Colonic mucosa (tissue), 4 donors: Measurements from ENCODE around the gene CDKN2D. TPM values are rescaled to one million over a fixed set of nuclear protein-coding genes. Genes with fewer than 3 reads are reported as not detected.
"Not testable (repeated sequence)": the region's sequence is repeated elsewhere in the genome, so short reads cannot be mapped to it uniquely, and the experiment has no call there.

Experiments used
- DNase-seq: peaks from one replicate; pipeline ENCODE4 v3.0.0-alpha.2; 2020
- H3K27ac ChIP-seq: fragments of 200-600 bp; one replicate; pipeline ENCODE4 v1.8.0; 2021
- H3K27me3 ChIP-seq: fragments of 200-600 bp; one replicate; pipeline ENCODE4 v1.8.0; 2021
- H3K36me3 ChIP-seq: fragments of 200-600 bp; one replicate; pipeline ENCODE4 v1.8.0; 2021
- H3K4me1 ChIP-seq: fragments of 200-600 bp; one replicate; pipeline ENCODE4 v1.8.0; 2021; ENCODE audit warnings: mild to moderate bottlenecking
- H3K4me3 ChIP-seq: fragments of 200-600 bp; one replicate; pipeline ENCODE4 v1.8.0; 2021
- H3K9ac ChIP-seq, 2 donors: one replicate each; pipeline ENCODE4 v1.7.0; 2013; ENCODE audit warnings: control low read depth in 2 of 2, low read depth in 2 of 2, low read length in 2 of 2
- H3K9me3 ChIP-seq: fragments of 200-600 bp; one replicate; pipeline ENCODE4 v1.8.0; 2021
- intact Hi-C: fragments of 100-400 bp; cut with DNase I; formaldehyde crosslinking; loops from one replicate; pipeline ENCODE4 v1.14.1; 2022
- total RNA-seq, 2 donors: library from RNA; stranded (reverse); fragmentation: NEBNext Ultra II Directional in 1 of 2; extraction: Animal tissue kit (Norgen Biotek cat#: 25700) in 1 of 2; gene quantifications; one replicate each; pipeline ENCODE4 v1.2.1, GENCODE V29; 2021
- TF ChIP-seq, protein P1 (sequence below): fragments of 200-600 bp; IDR thresholded peaks from one replicate; pipeline ENCODE4 v1.8.0; 2022; ENCODE audit warnings: antibody characterized with exemption, mild to moderate bottlenecking
- donor health status: healthy.
- donor health status: DM: no; HTN: no; CAD: no.
- donor health status: DM: no; HTN: no; CAD: no.

CDKN2D gene
- total RNA-seq, 2 donors from 2014 or later: 11.1 to 13.4 TPM

DNA sequence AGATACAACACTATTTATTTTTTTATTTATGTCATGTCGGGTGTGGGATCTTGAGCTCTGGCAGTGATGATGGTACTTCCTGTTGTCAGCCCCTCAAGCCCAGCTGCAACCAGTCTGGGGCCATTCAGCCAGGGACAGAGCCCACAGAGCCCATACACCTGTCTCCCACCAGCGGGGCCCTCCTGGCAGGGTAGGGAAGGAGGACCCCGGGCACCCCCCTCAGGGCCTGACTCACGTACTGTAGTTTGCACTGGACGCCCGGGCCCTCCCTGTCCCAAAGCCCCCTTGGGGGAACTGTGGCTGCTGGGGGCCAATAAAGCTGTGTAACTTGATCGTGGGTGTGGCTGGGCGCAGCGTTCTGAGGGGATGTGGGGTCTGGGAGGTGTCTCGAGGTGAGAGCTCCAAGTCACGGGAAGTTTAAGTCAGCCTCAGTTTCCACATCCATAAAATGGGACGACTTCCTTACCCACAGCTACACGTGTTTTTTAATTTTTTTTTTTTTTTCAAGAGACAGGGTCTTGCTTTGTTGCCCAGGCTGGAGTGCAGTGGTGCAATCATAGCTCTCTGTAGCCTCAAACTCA lies 15.6 kb downstream of the CDKN2D start:
- peak overlapping the region; percentile 17 for H3K27ac ChIP-seq
- intact Hi-C loops: no loop called here
- H3K27me3 ChIP-seq: no peaks in the 10 kb centered on the region
- peaks cover 7% of the 10 kb centered on the region for H3K36me3 ChIP-seq
- H3K9me3 ChIP-seq: no peaks in the 10 kb centered on the region
- no peak overlapping the region for H3K9ac ChIP-seq
- no peak overlapping the region for H3K4me3 ChIP-seq
- TF ChIP-seq, protein P1, sequence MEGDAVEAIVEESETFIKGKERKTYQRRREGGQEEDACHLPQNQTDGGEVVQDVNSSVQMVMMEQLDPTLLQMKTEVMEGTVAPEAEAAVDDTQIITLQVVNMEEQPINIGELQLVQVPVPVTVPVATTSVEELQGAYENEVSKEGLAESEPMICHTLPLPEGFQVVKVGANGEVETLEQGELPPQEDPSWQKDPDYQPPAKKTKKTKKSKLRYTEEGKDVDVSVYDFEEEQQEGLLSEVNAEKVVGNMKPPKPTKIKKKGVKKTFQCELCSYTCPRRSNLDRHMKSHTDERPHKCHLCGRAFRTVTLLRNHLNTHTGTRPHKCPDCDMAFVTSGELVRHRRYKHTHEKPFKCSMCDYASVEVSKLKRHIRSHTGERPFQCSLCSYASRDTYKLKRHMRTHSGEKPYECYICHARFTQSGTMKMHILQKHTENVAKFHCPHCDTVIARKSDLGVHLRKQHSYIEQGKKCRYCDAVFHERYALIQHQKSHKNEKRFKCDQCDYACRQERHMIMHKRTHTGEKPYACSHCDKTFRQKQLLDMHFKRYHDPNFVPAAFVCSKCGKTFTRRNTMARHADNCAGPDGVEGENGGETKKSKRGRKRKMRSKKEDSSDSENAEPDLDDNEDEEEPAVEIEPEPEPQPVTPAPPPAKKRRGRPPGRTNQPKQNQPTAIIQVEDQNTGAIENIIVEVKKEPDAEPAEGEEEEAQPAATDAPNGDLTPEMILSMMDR: no peak
- DNase-seq: no peak
- H3K4me1 ChIP-seq: peaks cover 5% of the 10 kb centered on the region

DNA sequence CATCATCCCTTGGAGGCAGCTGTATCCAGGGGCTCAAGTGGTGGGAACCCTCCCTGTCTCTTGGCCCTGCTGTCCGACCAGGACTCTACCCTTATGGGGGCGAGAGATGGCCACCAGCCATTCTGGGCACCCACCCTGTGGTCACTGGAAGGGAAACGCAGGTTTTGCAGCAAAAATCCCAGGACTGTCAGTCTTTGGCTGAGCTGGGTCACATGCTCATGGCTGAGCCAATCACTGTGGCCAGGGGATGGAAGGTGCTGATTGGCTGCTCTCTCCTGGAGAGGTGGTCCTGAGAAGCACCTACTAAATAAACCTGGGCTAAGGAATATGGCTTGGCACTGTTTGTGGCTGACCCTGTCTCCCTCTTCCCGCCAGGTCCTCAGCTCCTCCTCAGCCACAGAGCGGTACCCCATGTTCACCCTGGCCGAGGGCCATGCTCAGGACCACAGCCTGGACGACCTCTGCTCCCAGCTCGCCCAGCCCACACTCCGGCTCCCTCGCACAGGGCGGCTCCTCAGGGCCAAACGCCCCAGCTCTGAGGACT lies 16.2 kb downstream of the CDKN2D start:
- H3K9ac ChIP-seq: no peak overlapping the region
- peaks cover 5% of the 10 kb centered on the region for H3K4me1 ChIP-seq
- DNase-seq: peak; percentile 30
- no peaks in the 10 kb centered on the region for H3K9me3 ChIP-seq
- intact Hi-C loops: no loop called here
- peak overlapping the region; percentile 17 for H3K27ac ChIP-seq
- TF ChIP-seq, protein P1: no peak
- H3K36me3 ChIP-seq: peaks cover 7% of the 10 kb centered on the region
- H3K27me3 ChIP-seq: no peaks in the 10 kb centered on the region
- H3K4me3 ChIP-seq: no peak overlapping the region

DNA sequence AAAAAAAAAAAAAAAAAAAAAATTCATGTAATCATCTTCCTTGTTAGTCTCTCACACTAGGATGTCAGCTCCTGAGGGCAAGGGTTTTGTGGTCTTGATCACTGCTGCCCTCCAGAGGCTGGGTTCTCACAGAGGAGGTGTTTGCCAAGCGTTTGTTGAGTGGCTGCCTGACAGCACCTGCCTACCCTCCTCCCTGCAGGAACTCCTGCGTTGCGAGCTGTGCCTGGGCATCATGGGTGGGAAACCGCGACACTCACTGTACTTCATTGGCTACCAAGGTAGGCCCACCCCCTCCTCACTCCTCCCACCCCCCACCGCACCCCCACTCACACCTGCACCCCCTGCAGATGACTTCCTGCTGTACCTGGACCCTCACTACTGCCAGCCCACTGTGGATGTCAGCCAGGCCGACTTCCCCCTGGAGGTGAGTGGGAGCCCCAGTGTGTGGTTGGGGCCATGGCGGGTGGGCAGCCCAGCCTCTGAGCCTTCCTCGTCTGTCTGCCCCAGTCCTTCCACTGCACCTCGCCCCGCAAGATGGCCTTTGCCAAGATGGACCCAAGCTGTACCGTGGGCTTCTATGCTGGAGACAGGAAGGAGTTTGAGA lies 17.0 kb downstream of the CDKN2D start:
- H3K9ac ChIP-seq: no peak overlapping the region
- H3K36me3 ChIP-seq: peaks cover 9% of the 10 kb centered on the region
- no peaks in the 10 kb centered on the region for H3K9me3 ChIP-seq
- peak; percentile 46 for DNase-seq
- no peaks in the 10 kb centered on the region for H3K27me3 ChIP-seq
- TF ChIP-seq, protein P1: no peak
- intact Hi-C loops: no loop called here
- no peak overlapping the region for H3K4me3 ChIP-seq
- H3K4me1 ChIP-seq: peaks cover 5% of the 10 kb centered on the region
- H3K27ac ChIP-seq: no peak overlapping the region

DNA sequence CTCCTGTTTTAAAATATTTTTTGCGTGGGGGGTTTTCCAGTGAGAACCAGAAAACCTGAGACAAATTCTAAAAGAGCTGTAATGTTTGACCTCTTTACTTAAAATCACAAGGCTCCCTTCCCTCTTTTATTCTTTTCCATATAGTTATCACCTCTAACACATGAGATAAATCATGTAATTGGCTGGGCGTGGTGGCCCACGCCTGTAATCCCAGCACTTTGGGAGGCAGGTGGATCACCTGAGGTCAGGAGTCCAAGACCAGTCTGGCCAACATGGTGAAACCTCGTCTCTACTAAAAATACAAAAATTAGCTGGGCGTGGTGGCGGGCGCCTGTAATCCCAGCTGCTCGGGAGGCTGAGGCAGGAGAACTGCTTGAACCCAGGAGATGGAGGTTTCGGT lies 17.8 kb downstream of the CDKN2D start:
- H3K27ac ChIP-seq, intact Hi-C loops, H3K9me3 ChIP-seq, H3K4me1 ChIP-seq, H3K27me3 ChIP-seq, H3K4me3 ChIP-seq, H3K9ac ChIP-seq: not testable (repeated sequence)
- H3K36me3 ChIP-seq: peaks cover 14% of the 10 kb centered on the region
- peak; percentile 65 for DNase-seq

DNA sequence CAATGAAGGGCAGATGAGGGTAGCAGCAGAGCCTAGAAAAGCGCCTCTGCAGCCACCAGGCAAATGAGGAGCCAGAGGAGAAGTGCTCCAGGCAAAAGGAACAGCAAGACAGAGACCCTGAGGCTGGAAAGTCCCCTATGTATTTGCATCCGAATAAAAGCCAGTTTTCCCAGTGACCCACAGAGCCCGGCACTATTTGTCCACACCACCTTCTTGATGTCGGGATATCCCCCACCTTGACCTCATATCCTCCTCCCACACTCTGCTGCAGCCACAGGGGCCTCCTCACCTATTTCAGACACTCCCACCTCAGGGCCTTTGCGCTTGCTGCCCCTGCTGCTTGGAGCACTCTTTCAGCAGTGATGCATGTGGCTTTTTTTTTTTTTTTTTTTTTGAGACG lies 18.4 kb downstream of the CDKN2D start:
- Histone ChIP-seq H3K9ac (peak overlapping the region in 1 of 2 donors; percentile 12), H3K27me3 (no peaks in the 10 kb centered on the region), H3K4me3 (no peak overlapping the region), H3K4me1 (peaks cover 5% of the 10 kb centered on the region), H3K27ac (no peak overlapping the region), H3K36me3 (peaks cover 14% of the 10 kb centered on the region), H3K9me3 (no peaks in the 10 kb centered on the region)
- DNase-seq: no peak
- TF ChIP-seq, protein P1: no peak
- intact Hi-C loops: no loop called here

DNA sequence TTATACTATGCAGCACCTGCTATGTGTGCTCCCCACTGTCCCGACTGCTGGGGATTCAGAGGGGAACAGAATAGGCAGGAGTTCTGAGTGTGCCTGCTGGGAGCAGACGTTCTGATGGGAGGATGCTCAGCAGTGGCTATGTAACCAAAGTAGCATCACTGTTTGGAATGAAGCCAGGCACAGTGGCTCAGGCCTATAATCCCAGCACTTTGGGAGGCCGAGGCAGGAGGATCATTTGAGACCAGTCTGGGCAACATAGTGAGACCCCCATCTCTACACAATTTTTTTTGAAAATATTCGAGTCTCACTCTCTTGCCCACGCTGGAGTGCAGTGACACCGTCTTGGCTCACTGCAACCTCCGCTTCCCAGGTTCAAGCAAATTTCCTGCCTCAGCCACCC lies 19.0 kb downstream of the CDKN2D start:
- Histone ChIP-seq H3K9ac (no peak overlapping the region), H3K36me3 (peaks cover 14% of the 10 kb centered on the region), H3K4me3 (no peak overlapping the region), H3K9me3 (no peaks in the 10 kb centered on the region), H3K4me1 (peaks cover 8% of the 10 kb centered on the region), H3K27ac (no peak overlapping the region), H3K27me3 (no peaks in the 10 kb centered on the region)
- TF ChIP-seq, protein P1: no peak
- no peak for DNase-seq
- intact Hi-C loops: no loop called here
